Smooth muscle cell (in vitro differentiated cells): ENCODE data around the gene SGO2. TPM values are rescaled to one million over a fixed set of nuclear protein-coding genes. Genes with fewer than 3 reads are reported as not detected.
"Not testable (repeated sequence)": the region's sequence is repeated elsewhere in the genome, so short reads cannot be mapped to it uniquely, and the experiment has no call there.

Experiments used
- DNase-seq: peaks from one replicate; lab custom pipeline; 2025; ENCODE audit not compliant: unreplicated experiment; lab: John Stamatoyannopoulos, UW
- H2AFZ ChIP-seq: fragments of 200-600 bp; sonication (generic); 2 replicates; pipeline ENCODE4 v1.6.0; 2016; ENCODE audit warnings: antibody characterized with exemption, low read depth, mild to moderate bottlenecking
- H3F3A ChIP-seq: fragments of 200-600 bp; sonication (generic); 2 replicates; pipeline ENCODE4 v1.6.0; 2017; ENCODE audit warnings: antibody characterized with exemption, low read depth
- H3K27ac ChIP-seq: fragments of 200-600 bp; sonication (generic); 2 replicates; pipeline ENCODE4 v1.5.1; 2016; ENCODE audit warnings: low read depth, mild to moderate bottlenecking
- H3K27me3 ChIP-seq: fragments of 200-600 bp; sonication (generic); 2 replicates; pipeline ENCODE4 v1.6.1; 2016; ENCODE audit warnings: low read depth, mild to moderate bottlenecking
- H3K36me3 ChIP-seq: fragments of 200-600 bp; sonication (generic); 2 replicates; pipeline ENCODE4 v1.5.1; 2016; ENCODE audit warnings: low read depth
- H3K4me1 ChIP-seq: fragments of 200-600 bp; sonication (generic); 2 replicates; pipeline ENCODE4 v1.5.1; 2016; ENCODE audit warnings: low read depth
- H3K4me2 ChIP-seq: fragments of 200-600 bp; sonication (generic); 2 replicates; pipeline ENCODE4 v1.6.0; 2016; ENCODE audit warnings: mild to moderate bottlenecking
- H3K4me3 ChIP-seq: fragments of 200-600 bp; sonication (generic); 2 replicates; pipeline ENCODE4 v1.5.1; 2016; ENCODE audit warnings: mild to moderate bottlenecking
- H3K79me2 ChIP-seq: fragments of 200-600 bp; sonication (generic); 2 replicates; pipeline ENCODE4 v1.6.0; 2016; ENCODE audit warnings: low read depth, mild to moderate bottlenecking
- H3K9ac ChIP-seq: fragments of 200-600 bp; sonication (generic); 2 replicates; pipeline ENCODE4 v1.6.0; 2016; ENCODE audit warnings: low read depth
- H3K9me3 ChIP-seq: fragments of 200-600 bp; sonication (generic); replicated peaks from 2 replicates; pipeline ENCODE4 v1.5.1; 2016; ENCODE audit warnings: low read depth
- H4K20me1 ChIP-seq: fragments of 200-600 bp; sonication (generic); 2 replicates; pipeline ENCODE4 v1.6.0; 2016; ENCODE audit warnings: low read depth
- CTCF ChIP-seq: fragments of 200-600 bp; sonication (generic); IDR thresholded peaks from 2 replicates; pipeline ENCODE4 v1.5.1; 2017; ENCODE audit warnings: borderline replicate concordance, mild to moderate bottlenecking, antibody characterized with exemption; ENCODE audit not compliant: insufficient read depth, poor library complexity, severe bottlenecking
- WGBS: methylation state at CpG from one replicate; pipeline ENCODE4 v1.1.7; 2016; ENCODE audit warnings: low lambda C conversion rate; 5-methylcytosine and 5-hydroxymethylcytosine counted together
- polyA plus RNA-seq: library from polyadenylated mRNA; unstranded; fragments of >200 nt; fragmentation: Nextera tagmentation; extraction: Ambion mirVana; gene quantifications from 2 replicates; pipeline ENCODE4 v1.2.1, GENCODE V29; 2016
- total RNA-seq: library from RNA; depleted of rRNA; stranded (reverse); fragments of >200 nt; gene quantifications from 2 replicates; pipeline ENCODE4 v1.2.3, GENCODE V29; 2014

The SGO2 gene
- total and polyA plus RNA-seq, 2 experiments from 2014 or later = 7.5 to 8.7 TPM

- Histone ChIP-seq H3K4me3 (no peak overlapping the region), H3K27ac (no peak overlapping the region), H3K9me3 (no peaks in the 10 kb centered on the region), H3F3A (no peaks in the 10 kb centered on the region), H3K79me2 (no peaks in the 10 kb centered on the region), H3K9ac (no peak overlapping the region), H3K36me3 (no peaks in the 10 kb centered on the region), H2AFZ (no peak overlapping the region), H4K20me1 (no peaks in the 10 kb centered on the region), H3K4me1 (no peaks in the 10 kb centered on the region), H3K4me2 (no peak overlapping the region), H3K27me3 (no peaks in the 10 kb centered on the region)
- WGBS = 73% methylated on average over 2 of the region's 2 CpGs
- TF ChIP-seq CTCF = no peak
- DNase-seq = no peak
Measured at GRCh38 chr2:200625282-200625681, 99.3 kb downstream of the SGO2 start.

GRCh38 chr2:200625958-200626363 is 100.0 kb downstream of the SGO2 start:
- H3K9ac ChIP-seq = no peak overlapping the region
- H3K79me2 ChIP-seq = no peaks in the 10 kb centered on the region
- no peak overlapping the region for H3K27ac ChIP-seq
- H3K4me3 ChIP-seq = no peak overlapping the region
- no peak overlapping the region for H2AFZ ChIP-seq
- DNase-seq = no peak
- H3F3A ChIP-seq = no peaks in the 10 kb centered on the region
- no peaks in the 10 kb centered on the region for H3K9me3 ChIP-seq
- no peaks in the 10 kb centered on the region for H3K4me1 ChIP-seq
- no peaks in the 10 kb centered on the region for H4K20me1 ChIP-seq
- H3K36me3 ChIP-seq = no peaks in the 10 kb centered on the region
- no peak for TF ChIP-seq CTCF
- H3K27me3 ChIP-seq = no peaks in the 10 kb centered on the region
- 78% methylated on average over 2 of the region's 2 CpGs for whole genome bisulfite sequencing
- no peak overlapping the region for H3K4me2 ChIP-seq

GRCh38 chr2:200627110-200627770 is 101.2 kb downstream of the SGO2 start:
- Histone ChIP-seq H3K79me2 (no peaks in the 10 kb centered on the region), H2AFZ (no peak overlapping the region), H3K9ac (no peak overlapping the region), H4K20me1 (no peaks in the 10 kb centered on the region), H3K27ac (no peak overlapping the region), H3K36me3 (no peaks in the 10 kb centered on the region), H3K4me1 (no peaks in the 10 kb centered on the region), H3F3A (no peaks in the 10 kb centered on the region), H3K4me3 (no peak overlapping the region), H3K9me3 (no peaks in the 10 kb centered on the region), H3K4me2 (no peak overlapping the region), H3K27me3 (no peaks in the 10 kb centered on the region)
- no peak for TF ChIP-seq CTCF
- 70% methylated on average over 4 of the region's 4 CpGs for WGBS
- DNase-seq = no peak

- H3K9me3 ChIP-seq, H3K4me3 ChIP-seq, H3K27ac ChIP-seq, H3K27me3 ChIP-seq, DNase-seq, H3K36me3 ChIP-seq, H3K4me1 ChIP-seq, H3K79me2 ChIP-seq, H4K20me1 ChIP-seq, H3K4me2 ChIP-seq, H2AFZ ChIP-seq, H3K9ac ChIP-seq, H3F3A ChIP-seq: not testable (repeated sequence)
- 49% methylated on average over 4 of the region's 4 CpGs for WGBS
Measured at GRCh38 chr2:200628461-200628860, 102.5 kb downstream of the SGO2 start.
